Erythroblast (primary cell): ENCODE data around the gene FOXJ3.

Source experiments
- DNase-seq, 2 experiments: peaks; one replicate each; lab custom pipeline; 2025; lab: John Stamatoyannopoulos, UW
- GATA1 ChIP-seq: IDR thresholded peaks from 2 replicates; pipeline ENCODE4 v1.6.1; 2011; ENCODE audit warnings: low read depth, mild to moderate bottlenecking, control low read depth, low read length, moderate library complexity
- POLR2A ChIP-seq: IDR thresholded peaks from 2 replicates; pipeline ENCODE4 v1.6.1; 2011; ENCODE audit warnings: mild to moderate bottlenecking, low read length

FOXJ3 gene

DNA sequence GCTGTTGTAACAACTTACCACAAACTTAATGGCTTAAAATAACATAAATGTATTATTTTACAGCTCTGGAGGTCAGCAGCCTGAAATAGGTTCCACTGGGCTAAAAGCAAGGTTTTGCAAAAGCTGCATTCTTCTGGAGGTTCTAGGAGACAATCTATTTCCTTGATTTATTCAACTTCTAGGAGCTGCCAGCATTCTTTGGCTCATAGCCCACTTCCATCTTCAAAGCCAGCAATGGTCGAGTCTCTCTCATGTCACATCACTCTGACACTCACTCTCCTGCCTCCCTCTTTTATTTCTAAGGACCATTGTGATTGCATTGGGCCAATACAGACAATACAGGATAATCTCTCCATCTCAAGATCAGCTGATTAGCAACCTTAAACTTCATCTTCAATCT, 15.1 kb upstream of the FOXJ3 start:
- no peak for DNase-seq
- no peak for TF ChIP-seq POLR2A
- no peak for TF ChIP-seq GATA1

DNA sequence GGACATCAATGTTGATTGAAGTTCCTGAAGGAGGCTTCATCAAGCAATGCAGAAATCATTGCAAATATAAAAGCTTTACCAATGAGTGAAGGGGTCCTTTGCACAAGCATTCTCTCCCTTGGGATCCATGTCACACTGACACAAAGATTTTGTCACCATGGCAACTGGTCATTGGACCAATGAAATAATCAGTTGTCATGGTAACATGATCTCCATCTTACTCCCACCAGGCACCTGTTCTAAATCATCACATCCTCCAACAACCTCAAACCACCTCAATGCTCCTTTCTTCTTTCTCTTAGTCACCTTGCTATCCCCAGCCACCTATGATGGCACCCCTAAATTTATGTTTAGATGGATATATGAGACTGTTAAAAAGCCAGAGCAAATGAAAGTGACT, 13.5 kb upstream of the FOXJ3 start:
- TF ChIP-seq POLR2A, result no peak
- no peak for TF ChIP-seq GATA1

DNA sequence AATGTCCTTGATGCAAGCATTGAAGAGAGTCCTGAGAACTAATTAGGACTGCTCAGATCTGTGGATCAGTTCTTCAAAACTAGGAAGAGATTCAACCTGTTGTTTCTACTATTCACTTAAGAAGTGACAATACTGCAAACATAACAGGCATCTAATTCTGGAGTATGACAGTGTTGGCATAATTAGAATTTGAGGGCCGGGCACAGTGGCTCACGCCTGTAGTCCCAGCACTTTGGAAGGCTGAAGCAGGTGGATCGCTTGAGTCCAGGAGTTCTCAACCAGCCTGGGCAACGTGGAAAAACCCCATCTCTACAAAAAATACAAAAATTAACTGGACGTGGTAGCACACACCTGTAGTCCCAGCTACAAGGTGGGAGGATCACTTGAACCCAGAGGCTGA, 8.0 kb upstream of the FOXJ3 start:
- no peak for DNase-seq
- TF ChIP-seq GATA1 (no peak), POLR2A (no peak)

More for the DNA sequence above, 13.5 kb upstream of the FOXJ3 start:
- DNase-seq, result no peak

DNA sequence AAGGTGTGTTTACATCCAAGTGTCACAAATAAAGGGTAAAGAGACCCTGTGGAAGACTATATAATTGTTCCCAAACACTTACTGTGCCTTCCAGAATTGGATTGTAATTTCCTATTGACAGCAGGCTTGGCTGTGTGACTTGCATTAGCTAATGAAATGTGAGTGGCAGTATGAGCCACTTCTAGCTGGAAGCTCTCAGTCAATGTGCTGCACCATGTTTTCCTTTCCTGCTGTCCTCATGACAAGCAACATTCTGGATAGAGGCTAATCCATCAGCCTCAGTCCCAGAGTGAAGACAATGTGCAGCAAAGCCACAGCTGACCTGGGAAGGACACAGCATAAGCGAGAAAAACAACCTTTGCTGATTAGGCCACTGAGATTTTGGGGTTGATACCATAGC, 5.9 kb upstream of the FOXJ3 start:
- no peak for DNase-seq
- TF ChIP-seq POLR2A, result no peak
- no peak for TF ChIP-seq GATA1

DNA sequence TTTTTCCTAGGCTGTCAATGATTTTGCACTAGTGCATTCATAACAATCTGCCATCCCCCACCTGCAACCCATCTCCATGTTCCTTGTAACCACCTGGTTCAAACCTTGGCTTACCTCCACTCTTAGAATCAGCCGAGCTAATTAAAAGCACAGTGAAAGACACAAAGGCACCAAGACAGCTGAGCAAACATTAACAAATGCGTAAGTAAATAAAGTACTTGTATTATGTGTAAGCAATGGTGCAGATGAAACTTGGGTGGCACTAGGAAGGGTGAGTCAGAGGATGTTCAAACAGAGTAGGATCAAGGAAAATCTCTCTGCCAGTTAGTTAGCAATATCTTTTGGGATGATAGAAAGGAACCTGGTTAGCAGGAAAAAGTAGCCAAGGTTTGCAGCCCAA, 5.1 kb upstream of the FOXJ3 start:
- no peak for DNase-seq
- TF ChIP-seq POLR2A (no peak), GATA1 (no peak)

DNA sequence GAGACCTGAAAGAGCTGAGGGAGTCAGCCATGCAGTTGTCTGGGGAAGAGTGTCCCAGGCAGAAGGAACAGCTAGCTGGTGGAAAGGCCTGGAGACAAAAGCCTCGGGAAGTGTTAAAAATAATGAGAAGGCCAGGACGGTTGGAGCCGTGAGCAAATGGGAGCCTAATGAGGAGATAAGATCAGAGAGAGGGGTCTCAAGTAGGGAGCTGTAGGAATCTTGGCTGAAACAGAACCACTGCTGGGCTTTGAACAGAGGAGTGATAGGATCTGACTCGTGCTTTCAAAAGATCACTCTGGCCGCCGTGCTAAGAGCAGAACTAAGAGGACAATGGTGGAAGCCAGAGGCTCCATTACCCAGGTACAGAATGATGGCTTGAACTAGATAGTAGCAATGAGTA, 1.9 kb upstream of the FOXJ3 start:
- no peak for DNase-seq
- TF ChIP-seq POLR2A (no peak), GATA1 (no peak)

DNA sequence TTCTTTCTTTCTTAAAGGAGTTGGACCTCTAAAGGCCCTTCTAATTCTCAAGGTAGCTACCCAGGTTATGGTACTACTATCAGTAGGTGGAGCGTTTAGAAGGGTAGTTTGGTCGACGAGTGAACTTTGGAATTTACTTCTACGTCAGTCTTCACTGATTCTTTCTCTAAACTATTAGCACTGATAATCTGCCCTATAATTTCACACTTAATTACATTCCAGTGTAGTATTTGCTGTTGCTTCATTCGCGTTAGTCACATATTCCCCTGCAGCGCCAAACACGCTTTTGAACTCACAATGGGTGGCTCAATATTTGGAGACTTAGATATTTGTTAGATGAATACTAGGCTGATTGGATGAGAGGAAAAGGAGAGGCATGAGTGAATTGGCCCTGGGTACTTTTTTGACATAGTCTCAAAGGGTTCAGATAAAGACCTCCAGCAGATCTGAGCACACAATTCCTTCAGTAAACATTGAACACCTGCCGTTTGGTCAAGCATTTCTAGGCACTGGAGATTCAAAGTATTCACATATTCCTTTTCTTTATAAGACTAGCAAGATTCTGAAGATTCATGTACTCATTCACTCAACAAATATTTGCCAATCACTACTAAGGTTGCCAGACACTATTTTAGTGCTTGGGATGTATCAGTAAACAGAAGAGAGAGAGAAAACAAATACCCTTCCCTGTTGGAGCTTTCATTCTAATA, 929 bp upstream of the FOXJ3 start:
- peak in 1 of 2 experiments; percentile 70 for DNase-seq
- no peak for TF ChIP-seq POLR2A
- no peak for TF ChIP-seq GATA1

DNA sequence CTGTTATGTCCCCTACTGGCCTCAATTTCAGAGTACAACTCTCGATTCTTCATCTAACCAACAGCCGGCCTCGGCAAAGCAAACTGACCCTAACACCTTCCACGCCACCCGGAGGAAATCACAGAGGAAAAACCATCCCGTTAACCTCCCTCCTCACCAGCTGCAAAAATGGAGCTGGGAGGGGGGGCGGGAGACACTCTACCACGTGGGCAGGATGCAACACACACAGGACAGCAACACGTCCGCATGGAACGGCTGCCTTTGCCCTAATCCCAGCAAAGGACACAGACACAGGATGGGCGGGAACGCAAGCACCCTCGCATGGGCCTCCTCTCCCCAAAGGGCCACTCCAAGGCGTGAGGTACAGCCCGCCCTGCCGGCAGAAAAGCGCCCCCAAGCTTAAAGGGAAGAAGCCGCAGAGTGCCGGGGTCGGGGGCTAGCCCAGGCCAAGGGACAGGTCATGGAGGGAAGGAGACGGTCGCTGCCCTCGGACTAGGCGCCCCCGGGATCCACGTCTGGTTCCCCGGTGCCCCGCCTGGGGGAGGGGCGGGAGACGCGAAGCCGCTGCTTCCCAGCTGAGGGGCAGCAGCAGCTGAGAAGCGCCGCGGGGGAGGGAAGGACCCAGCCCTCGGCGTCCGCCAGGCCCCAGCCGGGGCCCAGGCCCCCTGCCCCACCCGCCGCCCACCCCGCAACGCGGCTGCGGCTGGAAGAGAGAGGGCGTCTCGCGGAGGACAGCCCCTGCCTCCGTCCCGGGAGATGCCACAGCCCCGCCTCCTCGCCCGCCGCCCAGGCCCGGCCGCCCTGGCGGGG, 590 bp downstream of the FOXJ3 start:
- peak; percentile 70 to 77 for DNase-seq
- no peak for TF ChIP-seq GATA1
- TF ChIP-seq POLR2A, result no peak

DNA sequence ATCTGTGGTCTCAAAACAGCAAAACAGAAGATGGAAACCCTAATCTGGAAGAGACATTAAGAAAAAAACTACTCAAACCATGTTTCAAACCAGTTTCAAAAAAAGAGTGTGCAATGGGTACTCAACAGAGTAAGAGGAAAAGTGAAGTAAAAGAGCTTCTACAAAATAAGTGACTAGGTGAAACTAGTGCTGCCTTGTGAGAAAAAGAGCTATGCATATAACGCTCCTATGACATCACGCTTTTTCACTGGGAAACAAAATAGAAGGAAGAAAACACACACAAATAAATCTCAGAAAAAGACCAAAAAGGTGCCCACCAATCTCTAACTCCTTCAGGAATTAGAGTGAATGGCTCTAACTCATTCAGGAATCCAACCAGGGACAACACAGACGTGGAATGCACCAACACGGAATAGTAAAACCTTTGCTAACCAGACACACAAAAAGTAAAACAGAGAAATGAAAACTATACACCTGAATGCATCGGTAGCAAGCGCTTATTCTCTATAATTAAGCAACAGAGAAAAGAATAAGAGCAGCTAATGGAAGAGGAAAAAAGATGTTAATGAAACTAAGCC, 1.3 kb downstream of the FOXJ3 start:
- DNase-seq, result peak; percentile 25 to 48
- TF ChIP-seq POLR2A, result no peak
- TF ChIP-seq GATA1, result no peak

DNA sequence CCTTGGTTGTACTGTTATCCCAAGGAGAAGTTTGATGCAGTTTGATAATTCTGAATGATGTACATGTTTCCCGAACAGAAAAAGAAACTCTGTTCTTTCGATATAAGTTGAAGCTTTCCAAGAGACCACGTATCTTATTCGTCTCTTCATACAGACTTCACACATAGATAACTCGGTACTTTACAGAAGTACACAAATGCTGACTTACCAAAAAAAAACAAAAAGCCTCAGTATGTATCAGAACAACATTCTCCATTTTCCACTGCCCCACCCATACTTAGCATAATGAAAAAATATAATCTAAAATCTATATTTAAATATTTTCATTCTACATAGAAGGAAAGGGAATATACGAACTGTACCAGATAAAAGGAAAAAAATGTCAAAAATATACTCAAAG, 2.2 kb downstream of the FOXJ3 start:
- no peak for TF ChIP-seq POLR2A
- no peak for TF ChIP-seq GATA1

DNA sequence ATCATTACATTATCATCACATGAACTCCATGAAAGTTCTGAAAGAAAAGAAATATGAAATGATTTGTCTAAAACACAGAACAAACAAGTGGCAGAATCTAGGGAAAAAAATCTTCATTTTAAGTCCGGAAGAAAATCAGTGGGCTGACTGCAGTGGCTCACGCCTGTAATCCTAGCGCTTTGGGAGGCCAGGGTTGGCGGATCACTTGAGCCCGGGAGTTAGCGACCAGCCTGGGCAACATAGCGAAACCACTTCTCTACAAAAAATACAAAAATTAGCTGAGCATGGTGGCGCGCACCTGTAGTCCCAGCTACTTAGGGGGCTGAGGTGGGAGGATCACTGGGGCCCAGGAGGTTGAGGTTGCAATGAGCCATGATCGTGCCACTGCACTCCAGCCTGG, 4.8 kb downstream of the FOXJ3 start:
- TF ChIP-seq POLR2A (no peak), GATA1 (no peak)
- no peak for DNase-seq

More for the DNA sequence above, 2.2 kb downstream of the FOXJ3 start:
- DNase-seq, result no peak

DNA sequence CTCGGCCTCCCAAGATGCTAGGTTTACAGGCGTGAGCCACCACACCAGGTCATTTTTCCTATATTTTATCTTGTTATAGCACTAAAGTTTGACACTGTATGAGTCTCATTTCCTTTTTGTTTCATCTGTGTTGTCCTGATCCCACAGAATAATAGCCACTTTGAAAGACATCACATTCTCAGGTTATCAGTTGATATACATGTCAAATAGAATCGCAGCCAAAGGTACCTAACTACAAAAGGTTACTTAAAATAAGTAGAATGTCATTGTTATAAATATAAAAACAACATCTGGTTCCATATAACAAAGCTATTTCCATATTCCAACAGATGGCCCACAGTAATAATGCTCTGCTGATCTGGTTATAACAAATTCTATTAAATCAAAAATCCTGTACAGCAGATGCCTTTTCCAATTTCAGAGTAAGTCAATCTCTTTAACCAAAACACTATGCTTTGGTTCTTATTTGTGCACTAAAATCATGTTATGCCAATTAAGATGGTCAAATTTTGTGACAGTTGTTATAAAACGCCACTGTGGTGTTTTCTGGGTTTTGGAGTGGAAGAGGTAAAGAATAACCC, 6.0 kb downstream of the FOXJ3 start:
- DNase-seq, result no peak
- TF ChIP-seq POLR2A (no peak), GATA1 (no peak)

DNA sequence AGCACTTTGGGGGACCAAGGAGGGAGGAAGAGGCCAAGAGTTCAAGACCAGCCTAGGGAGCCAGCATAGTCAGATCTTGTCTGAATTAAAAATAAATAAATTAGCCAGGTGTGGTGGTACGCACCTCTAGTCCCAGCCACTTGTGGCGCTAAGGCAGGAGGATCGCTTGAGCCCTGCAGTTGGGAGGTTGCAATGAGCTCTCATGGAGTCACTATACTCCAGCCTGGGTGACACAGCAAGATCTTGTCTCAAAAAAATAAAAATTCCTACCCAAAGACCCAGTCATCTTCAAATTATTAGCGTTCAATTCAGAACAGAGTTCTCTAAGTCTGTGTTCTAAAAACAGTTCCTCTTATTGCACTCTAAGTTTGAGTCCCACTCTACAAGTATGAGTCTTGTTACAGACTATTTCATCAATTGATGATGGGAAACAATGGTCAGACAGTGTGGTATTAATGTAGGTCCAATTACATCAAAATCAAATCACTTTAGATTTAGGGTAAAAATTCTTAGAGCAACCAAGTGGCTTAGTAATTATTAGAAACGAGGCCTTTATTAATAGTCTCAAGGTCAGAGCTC, 6.9 kb downstream of the FOXJ3 start:
- TF ChIP-seq POLR2A (no peak), GATA1 (no peak)
- peak; percentile 13 to 50 for DNase-seq

DNA sequence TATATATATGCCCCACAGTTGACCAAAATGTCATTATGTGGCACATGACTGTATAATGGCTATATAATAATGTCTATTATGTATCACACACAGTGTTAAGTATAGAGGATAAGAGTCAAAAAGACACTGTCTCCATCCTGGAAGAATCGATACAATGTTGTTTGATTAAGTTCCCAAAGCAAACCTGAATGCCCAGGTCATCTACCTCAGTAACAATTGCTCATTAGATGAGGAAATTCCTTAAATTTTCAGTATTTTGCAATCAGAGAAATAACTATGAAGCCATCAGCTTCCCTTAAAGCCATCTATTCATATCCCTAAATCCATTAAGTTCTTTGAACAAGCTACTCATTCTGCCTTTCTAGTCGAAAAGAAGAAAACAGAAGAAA, 10.0 kb downstream of the FOXJ3 start:
- no peak for DNase-seq
- TF ChIP-seq GATA1 (no peak), POLR2A (no peak)

DNA sequence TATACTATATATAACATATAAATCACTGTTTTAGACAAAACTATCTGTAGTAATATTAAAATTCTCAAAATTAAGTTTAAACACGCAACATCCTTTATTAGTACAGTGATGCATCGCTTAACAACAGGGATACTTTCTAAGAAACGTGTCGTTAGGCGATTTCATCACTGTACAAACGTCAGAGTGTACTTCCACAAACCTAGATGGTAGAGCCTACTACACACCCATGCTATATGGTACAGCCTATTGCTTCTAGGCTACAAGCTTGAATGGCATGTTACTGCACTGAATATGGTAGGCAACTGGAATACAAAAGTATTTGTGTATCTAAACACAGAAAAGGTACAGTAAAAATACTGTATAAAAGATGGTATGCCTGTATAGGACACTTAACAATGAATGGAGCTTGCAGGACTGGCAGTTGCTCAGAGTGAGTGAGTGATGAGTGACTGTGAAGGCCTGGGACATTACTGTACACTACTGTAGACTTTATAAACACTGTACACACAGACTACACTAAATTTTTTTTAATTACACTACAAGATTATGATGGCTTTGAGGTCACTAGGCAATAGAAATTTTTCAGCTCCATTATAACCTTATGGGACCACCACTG, 10.5 kb downstream of the FOXJ3 start:
- TF ChIP-seq POLR2A, result no peak
- TF ChIP-seq GATA1, result no peak
- no peak for DNase-seq
